NCI-H82 (cell line): ENCODE data around the gene FGB.
"Not testable (repeated sequence)": the region's sequence is repeated elsewhere in the genome, so short reads cannot be mapped to it uniquely, and the experiment has no call there.

Source experiments
- DNase-seq: peaks from one replicate; lab custom pipeline; 2025; lab: John Stamatoyannopoulos, UW

The FGB gene

GRCh38 chr4:154597281-154597680 is 34.5 kb downstream of the FGB start:
- not testable (repeated sequence) for DNase-seq

- no peak for DNase-seq
Observed at GRCh38 chr4:154597798-154598774, 35.3 kb downstream of the FGB start.

- DNase-seq, result no peak
Observed at GRCh38 chr4:154602404-154603020, 39.7 kb downstream of the FGB start.

GRCh38 chr4:154603033-154603943 is 40.5 kb downstream of the FGB start:
- DNase-seq, result no peak

- DNase-seq, result no peak
Observed at GRCh38 chr4:154604696-154605200, 41.9 kb downstream of the FGB start.

GRCh38 chr4:154606728-154607723 is 44.2 kb downstream of the FGB start:
- no peak for DNase-seq

- DNase-seq, result no peak
Observed at GRCh38 chr4:154608361-154609252, 45.8 kb downstream of the FGB start.

GRCh38 chr4:154609532-154609931 is 46.7 kb downstream of the FGB start:
- no peak for DNase-seq

- DNase-seq, result no peak
Observed at GRCh38 chr4:154610582-154610981, 47.8 kb downstream of the FGB start.

- no peak for DNase-seq
Observed at GRCh38 chr4:154611833-154612232, 49.0 kb downstream of the FGB start.

GRCh38 chr4:154612472-154613414 is 49.9 kb downstream of the FGB start, which contains the start of gene FGG:
FGG (minus strand) TSS chr4:154612656; CDS start chr4:154612609, 47 bp downstream.
- DNase-seq, result no peak

- DNase-seq, result no peak
Observed at GRCh38 chr4:154614306-154614705, 51.5 kb downstream of the FGB start.

GRCh38 chr4:154615211-154615610 is 52.4 kb downstream of the FGB start:
- DNase-seq, result no peak

- no peak for DNase-seq
Observed at GRCh38 chr4:154616287-154616686, 53.5 kb downstream of the FGB start.

GRCh38 chr4:154616731-154617130 is 53.9 kb downstream of the FGB start:
- no peak for DNase-seq

GRCh38 chr4:154617820-154618317 is 55.1 kb downstream of the FGB start:
- DNase-seq, result no peak

- peak; percentile 57 for DNase-seq
Observed at GRCh38 chr4:154618708-154619315, 56.0 kb downstream of the FGB start.

- DNase-seq, result no peak
Observed at GRCh38 chr4:154620111-154620510, 57.3 kb downstream of the FGB start.
